GM23338 (cell line): ENCODE results near the gene RPS19. TPM values are rescaled to one million over a fixed set of nuclear protein-coding genes. Genes with fewer than 3 reads are reported as not detected.

Experiments
- EZH2 ChIP-seq: fragments of 200-600 bp; sonication (generic); IDR thresholded peaks from one replicate; pipeline ENCODE4 v1.8.0; 2017; ENCODE audit warnings: antibody characterized with exemption, mild to moderate bottlenecking, low read depth; ENCODE audit not compliant: unreplicated experiment
- EZH2phosphoT487 ChIP-seq: fragments of 200-600 bp; sonication (generic); IDR thresholded peaks from one replicate; pipeline ENCODE4 v1.8.1; 2018; ENCODE audit warnings: antibody characterized with exemption; ENCODE audit not compliant: unreplicated experiment
- JUNB ChIP-seq: IDR thresholded peaks from one replicate; pipeline ENCODE4 v1.6.1; 2016; ENCODE audit warnings: antibody characterized with exemption; ENCODE audit not compliant: unreplicated experiment
- NANOG ChIP-seq: IDR thresholded peaks from 2 replicates; pipeline ENCODE4 v1.6.1; 2016; ENCODE audit warnings: antibody characterized with exemption, borderline replicate concordance
- POLR2AphosphoS5 ChIP-seq: IDR thresholded peaks from 2 replicates; pipeline ENCODE4 v1.6.1; 2016; ENCODE audit warnings: antibody characterized with exemption, low read depth
- STAT1 ChIP-seq: IDR thresholded peaks from one replicate; pipeline ENCODE4 v1.6.1; 2016; ENCODE audit warnings: antibody characterized with exemption; ENCODE audit not compliant: unreplicated experiment
- ZNF114 ChIP-seq: fragments of 250-450 bp; sonication (Bioruptor Pico); IDR thresholded peaks from 2 replicates; pipeline ENCODE4 v1.5.0; 2020; ENCODE audit warnings: mild to moderate bottlenecking, moderate library complexity
- polyA plus RNA-seq: library from polyadenylated mRNA; unstranded; fragments of >200 nt; fragmentation: Nextera tagmentation; extraction: Ambion mirVana; gene quantifications from 2 replicates; pipeline ENCODE4 v1.2.1, GENCODE V29; 2016
- total RNA-seq: library from RNA; depleted of rRNA; stranded (reverse); fragments of >200 nt; shearing (Covaris generic); gene quantifications from 2 replicates; pipeline ENCODE4 v1.2.3, GENCODE V29; 2014
- TF ChIP-seq, protein P1 (sequence below): fragments of 250-450 bp; sonication (Bioruptor Pico); IDR thresholded peaks from 2 replicates; pipeline ENCODE4 v1.5.0; 2020; ENCODE audit warnings: mild to moderate bottlenecking, moderate library complexity
- TF ChIP-seq, protein P2 (sequence below): IDR thresholded peaks from 2 replicates; pipeline ENCODE4 v1.6.1; 2016; ENCODE audit warnings: antibody characterized with exemption

RPS19 gene
- total and polyA plus RNA-seq, 2 experiments from 2014 or later: 1,798 to 4,073 TPM

DNA sequence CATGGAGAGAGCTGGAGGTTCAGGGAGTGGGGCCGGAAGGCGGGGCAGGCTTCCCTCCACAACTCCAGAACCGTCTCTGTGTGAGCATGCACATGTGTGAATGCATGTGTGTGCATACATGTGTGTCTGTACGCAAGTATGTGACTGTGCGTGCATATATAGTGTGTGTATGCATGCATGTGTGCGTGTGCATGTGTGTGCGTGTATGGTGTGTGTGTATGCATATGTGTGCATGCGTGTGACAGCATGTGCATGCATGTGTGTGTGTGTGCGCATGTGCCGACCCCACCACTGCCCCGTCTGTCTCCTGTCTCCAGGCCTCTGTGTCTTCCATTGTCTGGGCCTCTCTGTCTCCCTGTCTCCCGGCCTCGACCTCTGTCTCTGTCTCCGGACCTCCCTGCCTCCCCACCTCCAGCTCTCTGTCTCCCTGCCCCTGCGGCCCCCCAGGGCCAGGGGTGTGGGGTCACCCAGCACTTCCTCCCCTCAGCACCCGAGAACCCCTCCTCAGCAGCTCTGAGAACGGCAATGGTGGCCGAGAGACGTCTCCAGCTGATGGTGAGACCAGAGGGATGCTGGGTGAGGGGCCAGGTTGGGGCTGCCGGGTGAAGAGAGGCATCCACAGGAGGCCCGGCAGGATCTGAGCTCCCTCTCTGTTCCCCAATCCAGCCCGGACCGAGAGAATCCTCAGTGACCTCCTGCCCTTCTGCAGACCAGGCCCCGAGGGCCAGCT lies 45.4 kb downstream of the RPS19 start (continued):
- TF ChIP-seq, protein P1, sequence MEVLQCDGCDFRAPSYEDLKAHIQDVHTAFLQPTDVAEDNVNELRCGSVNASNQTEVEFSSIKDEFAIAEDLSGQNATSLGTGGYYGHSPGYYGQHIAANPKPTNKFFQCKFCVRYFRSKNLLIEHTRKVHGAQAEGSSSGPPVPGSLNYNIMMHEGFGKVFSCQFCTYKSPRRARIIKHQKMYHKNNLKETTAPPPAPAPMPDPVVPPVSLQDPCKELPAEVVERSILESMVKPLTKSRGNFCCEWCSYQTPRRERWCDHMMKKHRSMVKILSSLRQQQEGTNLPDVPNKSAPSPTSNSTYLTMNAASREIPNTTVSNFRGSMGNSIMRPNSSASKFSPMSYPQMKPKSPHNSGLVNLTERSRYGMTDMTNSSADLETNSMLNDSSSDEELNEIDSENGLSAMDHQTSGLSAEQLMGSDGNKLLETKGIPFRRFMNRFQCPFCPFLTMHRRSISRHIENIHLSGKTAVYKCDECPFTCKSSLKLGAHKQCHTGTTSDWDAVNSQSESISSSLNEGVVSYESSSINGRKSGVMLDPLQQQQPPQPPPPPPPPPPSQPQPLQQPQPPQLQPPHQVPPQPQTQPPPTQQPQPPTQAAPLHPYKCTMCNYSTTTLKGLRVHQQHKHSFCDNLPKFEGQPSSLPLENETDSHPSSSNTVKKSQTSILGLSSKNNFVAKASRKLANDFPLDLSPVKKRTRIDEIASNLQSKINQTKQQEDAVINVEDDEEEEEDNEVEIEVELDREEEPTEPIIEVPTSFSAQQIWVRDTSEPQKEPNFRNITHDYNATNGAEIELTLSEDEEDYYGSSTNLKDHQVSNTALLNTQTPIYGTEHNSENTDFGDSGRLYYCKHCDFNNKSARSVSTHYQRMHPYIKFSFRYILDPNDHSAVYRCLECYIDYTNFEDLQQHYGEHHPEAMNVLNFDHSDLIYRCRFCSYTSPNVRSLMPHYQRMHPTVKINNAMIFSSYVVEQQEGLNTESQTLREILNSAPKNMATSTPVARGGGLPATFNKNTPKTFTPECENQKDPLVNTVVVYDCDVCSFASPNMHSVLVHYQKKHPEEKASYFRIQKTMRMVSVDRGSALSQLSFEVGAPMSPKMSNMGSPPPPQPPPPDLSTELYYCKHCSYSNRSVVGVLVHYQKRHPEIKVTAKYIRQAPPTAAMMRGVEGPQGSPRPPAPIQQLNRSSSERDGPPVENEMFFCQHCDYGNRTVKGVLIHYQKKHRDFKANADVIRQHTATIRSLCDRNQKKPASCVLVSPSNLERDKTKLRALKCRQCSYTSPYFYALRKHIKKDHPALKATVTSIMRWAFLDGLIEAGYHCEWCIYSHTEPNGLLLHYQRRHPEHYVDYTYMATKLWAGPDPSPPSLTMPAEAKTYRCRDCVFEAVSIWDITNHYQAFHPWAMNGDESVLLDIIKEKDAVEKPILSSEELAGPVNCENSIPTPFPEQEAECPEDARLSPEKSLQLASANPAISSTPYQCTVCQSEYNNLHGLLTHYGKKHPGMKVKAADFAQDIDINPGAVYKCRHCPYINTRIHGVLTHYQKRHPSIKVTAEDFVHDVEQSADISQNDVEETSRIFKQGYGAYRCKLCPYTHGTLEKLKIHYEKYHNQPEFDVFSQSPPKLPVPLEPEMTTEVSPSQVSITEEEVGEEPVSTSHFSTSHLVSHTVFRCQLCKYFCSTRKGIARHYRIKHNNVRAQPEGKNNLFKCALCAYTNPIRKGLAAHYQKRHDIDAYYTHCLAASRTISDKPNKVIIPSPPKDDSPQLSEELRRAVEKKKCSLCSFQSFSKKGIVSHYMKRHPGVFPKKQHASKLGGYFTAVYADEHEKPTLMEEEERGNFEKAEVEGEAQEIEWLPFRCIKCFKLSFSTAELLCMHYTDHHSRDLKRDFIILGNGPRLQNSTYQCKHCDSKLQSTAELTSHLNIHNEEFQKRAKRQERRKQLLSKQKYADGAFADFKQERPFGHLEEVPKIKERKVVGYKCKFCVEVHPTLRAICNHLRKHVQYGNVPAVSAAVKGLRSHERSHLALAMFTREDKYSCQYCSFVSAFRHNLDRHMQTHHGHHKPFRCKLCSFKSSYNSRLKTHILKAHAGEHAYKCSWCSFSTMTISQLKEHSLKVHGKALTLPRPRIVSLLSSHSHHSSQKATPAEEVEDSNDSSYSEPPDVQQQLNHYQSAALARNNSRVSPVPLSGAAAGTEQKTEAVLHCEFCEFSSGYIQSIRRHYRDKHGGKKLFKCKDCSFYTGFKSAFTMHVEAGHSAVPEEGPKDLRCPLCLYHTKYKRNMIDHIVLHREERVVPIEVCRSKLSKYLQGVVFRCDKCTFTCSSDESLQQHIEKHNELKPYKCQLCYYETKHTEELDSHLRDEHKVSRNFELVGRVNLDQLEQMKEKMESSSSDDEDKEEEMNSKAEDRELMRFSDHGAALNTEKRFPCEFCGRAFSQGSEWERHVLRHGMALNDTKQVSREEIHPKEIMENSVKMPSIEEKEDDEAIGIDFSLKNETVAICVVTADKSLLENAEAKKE (CRISPR knock-in tag): no peak
- TF ChIP-seq, protein P2, sequence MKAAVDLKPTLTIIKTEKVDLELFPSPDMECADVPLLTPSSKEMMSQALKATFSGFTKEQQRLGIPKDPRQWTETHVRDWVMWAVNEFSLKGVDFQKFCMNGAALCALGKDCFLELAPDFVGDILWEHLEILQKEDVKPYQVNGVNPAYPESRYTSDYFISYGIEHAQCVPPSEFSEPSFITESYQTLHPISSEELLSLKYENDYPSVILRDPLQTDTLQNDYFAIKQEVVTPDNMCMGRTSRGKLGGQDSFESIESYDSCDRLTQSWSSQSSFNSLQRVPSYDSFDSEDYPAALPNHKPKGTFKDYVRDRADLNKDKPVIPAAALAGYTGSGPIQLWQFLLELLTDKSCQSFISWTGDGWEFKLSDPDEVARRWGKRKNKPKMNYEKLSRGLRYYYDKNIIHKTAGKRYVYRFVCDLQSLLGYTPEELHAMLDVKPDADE: no peak
- TF ChIP-seq EZH2phosphoT487: no peak
- no peak for TF ChIP-seq POLR2AphosphoS5
- TF ChIP-seq JUNB: no peak
- no peak for TF ChIP-seq STAT1
- TF ChIP-seq NANOG: no peak
- no peak for TF ChIP-seq ZNF114 (CRISPR knock-in tag)
- TF ChIP-seq EZH2: no peak
